NCI-H82 (cell line): ENCODE data around the gene SUSD6.
A peak's percentile ranks its signal among the peaks of the same experiment; 100 is the strongest.
"Not testable (repeated sequence)": the region's sequence is repeated elsewhere in the genome, so short reads cannot be mapped to it uniquely, and the experiment has no call there.

Experiments
- DNase-seq: peaks from one replicate; lab custom pipeline; 2025; lab: John Stamatoyannopoulos, UW

Gene SUSD6

DNA sequence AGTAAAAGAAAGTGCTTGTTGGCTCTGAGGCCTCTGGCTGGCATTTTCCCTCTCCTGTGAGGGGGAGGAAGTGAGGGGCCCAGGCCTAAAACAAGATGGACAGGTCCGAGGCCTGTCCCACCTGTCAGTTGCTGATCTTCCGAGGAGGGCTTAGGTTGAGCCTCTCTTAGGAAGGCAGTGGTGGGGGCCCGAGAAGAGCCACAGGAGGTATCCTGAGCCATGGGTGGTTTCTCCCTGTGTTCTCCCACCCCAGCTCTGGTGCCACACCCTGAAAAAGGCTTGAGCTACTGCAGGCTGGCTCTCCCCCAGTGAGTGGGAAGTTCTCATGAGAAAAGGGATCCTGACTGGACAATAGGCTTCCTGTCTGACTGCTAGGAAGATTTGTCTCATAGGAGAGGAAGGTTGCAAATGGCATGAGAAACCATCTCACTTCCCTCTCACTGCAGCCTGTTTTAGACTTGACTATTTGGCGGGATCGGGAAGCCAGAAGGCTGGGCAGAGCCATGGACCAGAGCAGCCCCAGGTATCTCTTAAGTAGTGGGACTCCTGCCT lies 83.4 kb downstream of the SUSD6 start:
- DNase-seq = peak; percentile 66

DNA sequence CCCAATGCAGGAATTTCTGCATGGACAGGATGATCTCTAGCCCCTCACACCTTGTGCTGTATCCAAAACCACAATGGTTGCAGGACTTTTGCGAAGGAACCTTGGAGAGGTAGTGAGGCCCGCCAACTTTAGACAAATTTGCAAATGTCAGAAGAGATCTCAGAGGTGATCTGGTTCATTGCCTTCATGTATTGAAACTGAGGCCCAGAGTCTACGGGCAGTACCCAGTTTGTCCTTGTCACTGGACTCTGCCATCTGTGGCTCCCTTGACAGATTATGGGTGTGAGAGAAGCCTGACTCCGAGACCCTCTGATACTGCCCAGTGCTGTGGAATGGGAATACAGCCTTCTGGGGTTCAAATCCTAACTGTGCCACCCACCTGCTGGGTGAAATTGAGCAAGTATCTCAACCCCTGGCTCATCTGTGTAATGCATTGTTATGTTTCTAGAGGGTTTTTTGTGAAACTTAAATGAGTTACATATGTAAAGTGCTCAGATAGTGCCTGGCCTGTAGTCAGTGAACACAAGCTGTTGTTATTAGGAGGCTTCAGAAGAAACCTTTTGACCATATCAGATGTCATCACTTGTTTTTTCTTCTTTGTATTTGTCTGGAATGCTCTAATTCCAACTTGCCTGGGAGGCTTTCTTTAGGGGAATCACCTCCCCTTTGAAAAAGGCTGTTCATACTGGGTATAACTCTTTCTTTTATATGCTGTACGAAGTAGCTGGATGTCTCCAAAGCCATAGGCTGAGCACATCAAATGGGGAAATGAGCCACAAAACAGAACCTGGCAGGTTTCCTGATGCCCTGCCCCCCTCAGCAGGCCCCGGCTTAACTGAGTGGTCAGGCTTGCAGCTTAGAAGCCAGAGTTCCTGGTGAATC lies 84.2 kb downstream of the SUSD6 start:
- peak; percentile 75 for DNase-seq

DNA sequence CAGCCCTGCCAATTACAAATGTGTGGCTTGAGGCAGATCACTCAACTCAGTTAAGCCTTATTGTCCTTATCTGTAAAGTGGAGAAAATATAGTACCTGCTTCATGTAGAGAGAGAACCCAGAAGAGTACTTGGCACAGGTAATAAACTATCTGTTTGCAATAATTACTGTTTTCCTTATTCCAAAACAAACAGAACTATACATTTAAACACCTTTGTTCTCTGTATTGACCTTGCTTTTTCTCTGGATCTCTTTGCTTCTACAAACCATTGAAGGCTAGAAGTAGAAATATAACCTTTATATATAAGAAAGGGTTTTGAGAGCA lies 84.8 kb downstream of the SUSD6 start:
- DNase-seq = no peak

DNA sequence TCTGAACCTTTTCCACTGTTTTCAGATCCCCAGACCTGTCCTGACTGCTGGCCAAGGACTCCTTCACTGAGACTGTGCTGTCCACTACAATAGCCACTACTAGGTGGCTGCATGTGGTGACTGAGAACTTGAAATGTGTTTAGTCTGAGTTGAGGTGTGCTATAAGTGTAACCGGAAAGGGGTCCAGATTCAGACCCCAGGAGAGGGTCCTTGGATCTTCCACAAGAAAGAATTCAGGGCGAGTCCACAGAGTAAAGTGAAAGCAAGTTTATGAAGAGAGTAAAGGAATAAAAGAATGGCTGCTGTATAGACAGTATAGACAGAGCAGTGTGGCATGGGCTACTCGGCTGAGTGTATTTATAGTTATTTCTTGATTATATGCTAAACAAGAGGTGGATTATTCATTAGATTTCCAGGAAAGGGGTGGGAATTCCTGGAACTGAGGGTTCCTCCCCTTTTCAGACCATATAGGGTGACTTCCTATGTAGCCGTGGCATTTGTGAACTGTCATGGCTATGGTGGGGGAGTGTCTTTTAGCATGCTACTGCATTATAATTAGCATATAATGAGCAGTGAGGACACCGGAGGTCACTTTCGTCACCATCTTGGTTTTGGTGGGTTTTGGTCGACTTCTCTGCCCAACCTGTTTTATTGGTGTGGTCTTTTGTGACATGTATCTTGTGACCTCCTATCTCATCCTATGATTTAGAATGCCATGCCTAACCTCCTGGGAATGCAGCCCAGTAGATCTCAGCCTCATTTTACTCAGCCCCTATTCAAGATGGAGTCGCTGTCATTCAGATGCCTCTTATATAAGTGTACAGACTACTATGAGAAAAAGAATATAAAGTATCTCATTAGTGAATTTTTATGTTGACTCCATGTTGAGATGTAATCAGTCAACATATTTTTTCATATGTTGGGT lies 85.5 kb downstream of the SUSD6 start:
- no peak for DNase-seq

GRCh38 chr14:69698572-69698971 lies 87.2 kb downstream of the SUSD6 start:
- no peak for DNase-seq

DNA sequence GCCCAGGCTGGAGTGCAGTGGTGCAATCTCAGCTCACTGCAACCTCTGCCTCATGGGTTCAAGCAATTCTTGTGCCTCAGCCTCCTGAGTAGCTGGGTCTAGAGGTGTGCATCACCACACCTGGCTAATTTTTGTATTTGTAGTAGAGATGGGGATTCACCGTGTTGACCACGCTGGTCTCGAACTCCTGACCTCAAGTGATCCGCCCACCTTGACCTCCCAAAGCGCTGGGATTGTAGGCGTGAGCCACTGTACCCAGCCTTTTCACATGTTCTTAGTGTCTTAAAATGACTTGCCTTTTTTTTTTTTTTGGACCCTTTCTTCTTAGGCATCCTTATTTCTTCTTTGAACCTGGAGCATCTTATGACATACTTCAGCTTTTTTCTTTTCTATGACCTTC lies 87.8 kb downstream of the SUSD6 start:
- not testable (repeated sequence) for DNase-seq

DNA sequence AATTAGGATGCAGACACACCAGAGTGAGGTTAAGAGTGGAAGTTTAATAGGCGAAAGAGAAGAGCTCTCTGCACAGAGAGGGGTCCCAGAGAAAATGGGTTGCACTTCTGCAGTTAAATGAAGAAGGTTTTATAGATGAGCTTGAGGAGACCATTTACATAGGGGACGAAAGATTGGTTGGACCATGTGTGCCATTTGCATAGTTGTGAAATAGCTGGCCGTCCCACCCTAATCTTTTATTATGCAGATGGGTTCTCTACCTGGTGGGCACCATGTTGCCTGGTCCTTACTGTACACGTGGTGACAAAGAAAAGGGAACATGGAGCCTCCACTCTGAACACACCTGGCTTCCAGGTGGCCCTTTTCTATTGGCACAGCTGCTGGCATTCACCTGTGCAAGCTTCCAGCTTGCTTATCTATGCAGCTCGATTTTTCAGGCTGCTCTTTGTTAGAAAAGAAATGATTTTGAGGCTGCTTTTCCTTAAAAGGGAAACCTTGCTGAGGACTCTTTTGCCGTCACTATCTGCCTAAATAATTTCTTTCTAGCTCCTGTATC lies 88.4 kb downstream of the SUSD6 start:
- DNase-seq = no peak

GRCh38 chr14:69700575-69700974 lies 89.2 kb downstream of the SUSD6 start:
- no peak for DNase-seq

DNA sequence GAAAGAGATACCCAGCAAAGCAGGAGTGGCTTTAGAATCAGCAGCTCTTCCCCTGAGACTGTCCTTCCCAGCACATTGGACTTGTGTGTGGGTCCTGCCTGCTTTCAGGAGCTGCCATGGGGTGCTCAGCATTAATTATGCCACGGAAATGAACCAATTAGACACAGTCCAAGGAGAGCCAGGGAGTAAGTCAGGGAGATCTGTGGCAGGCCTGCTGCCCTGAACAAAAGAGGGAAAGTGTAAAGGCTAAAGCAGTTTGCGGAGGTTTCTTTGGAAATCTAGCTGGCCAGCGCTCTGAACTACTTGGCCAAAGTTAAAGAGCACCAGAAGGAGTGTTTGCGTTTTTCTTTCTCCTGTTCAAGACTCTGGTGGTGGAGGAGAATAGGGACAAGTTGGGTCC lies 89.9 kb downstream of the SUSD6 start:
- peak; percentile 7 for DNase-seq

DNA sequence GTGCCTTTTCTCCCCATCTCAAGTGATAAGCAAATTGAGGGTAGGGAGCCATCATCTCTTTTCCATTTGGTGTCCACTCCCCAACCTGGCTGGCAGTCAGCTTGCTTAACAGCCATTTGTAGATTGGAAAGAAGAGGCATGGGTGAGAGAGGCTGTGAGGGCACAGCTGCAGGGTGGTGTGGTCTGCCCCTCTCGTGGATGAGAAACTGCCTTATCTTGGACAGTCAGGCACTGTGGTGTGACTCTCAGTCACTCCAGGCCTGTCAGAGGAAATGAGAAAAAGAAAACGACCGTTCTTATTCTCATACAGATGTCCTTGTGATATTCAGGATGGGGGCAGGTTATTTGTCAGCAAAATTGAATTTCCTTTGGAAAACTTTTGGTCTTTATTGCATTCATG lies 90.5 kb downstream of the SUSD6 start:
- DNase-seq = no peak

- DNase-seq = no peak
Observed at GRCh38 chr14:69703047-69704039, 91.9 kb downstream of the SUSD6 start.

- DNase-seq = no peak
Observed at GRCh38 chr14:69704319-69704718, 92.9 kb downstream of the SUSD6 start.

DNA sequence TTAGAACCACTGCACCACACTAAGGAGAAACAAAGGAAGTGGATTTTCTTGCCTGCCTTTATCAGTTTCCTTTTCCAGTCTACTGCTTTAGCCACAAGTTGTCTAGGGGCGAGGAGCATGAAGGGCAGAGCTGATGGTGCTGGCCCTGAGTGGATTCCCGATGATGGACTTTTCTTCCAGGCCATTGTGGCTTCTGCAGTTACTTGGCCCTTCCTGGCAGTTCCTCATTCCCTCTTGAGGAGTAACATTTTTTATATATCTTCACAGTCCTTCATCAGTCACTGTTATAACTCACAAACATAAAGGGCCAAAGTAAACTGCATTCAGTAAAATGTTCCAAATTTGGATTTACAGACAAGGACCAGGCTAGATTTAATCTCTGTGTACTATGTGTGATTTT lies 94.3 kb downstream of the SUSD6 start:
- DNase-seq = no peak

DNA sequence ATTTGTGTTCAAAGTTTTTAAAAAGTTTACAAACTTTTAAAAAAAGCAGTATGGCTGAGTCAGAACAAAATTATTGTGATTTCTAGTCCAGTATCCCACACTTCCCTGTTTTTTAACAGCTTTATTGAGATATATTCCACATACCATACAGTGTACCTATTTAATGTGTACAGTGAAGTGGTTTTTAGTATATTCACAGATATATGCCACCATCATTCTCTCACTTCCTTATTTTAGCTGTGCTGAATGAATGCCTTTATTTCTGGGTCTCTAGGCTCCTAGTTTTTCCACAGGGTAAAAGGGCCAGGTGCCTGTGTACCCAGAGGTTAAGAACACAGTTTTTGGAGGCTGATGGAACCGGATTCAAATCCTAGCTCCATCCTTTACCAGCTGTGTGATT lies 96.7 kb downstream of the SUSD6 start:
- DNase-seq = no peak

DNA sequence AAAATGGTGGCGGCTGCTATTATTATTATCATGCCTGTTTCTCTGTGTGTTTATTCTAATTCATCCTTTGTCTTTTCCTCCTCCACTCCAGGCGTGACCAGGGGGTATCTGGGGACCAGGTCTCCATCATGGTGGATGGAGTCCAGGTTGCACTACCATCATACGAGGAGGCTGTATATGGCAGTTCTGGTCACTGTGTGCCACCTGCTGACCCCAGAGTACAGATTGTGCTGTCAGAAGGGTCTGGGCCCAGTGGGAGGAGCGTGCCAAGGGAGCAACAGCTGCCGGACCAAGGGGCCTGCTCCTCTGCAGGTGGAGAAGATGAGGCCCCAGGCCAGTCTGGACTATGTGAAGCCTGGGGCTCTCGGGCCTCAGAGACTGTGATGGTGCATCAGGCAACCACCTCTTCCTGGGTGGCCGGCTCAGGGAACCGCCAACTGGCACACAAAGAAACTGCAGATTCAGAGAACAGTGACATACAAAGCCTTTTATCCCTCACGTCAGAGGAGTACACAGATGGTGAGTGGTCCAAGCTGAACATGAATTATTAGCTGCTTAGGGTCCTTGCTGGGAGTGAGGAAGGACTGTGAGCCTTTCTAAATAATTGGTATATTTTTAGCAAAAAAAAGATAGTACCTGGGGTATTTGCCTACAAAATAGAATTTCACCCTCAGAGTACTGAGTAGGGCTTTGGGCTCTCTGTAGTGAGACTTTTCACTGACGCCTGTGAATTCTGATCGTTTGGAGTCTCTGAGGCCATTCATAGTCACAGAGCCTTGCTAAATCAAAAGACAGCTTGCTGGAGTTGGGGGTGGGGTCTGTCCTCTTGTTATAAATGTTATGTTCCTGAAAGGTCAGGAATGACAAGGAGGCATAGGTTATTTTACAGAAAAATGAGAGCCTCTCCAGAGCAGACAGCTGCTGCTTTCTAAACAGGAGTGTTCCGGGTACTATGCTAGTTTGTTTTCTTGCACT lies 97.5 kb downstream of the SUSD6 start:
- peak; percentile 95 for DNase-seq

GRCh38 chr14:69710378-69710777 lies 99.0 kb downstream of the SUSD6 start:
- DNase-seq = peak; percentile 60

DNA sequence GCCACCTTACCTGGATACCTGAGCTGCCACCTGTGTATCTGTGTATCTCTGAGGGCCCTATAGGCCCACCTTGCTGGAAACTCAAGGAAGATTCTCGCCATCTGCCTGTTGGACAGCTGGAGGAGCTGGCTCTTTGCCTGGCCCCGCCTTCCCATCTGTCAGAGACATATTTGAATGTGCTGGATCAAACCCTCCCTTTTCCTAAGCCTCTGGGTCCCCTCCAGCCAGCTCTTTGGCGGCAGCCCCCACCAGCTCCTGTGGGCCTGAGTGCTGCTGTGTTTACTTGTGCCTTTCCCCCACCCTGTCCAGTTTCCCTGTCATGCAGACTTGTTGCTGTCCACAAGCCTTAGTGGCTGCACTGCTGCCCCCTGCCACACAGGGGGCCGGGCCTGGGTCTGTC lies 99.7 kb downstream of the SUSD6 start:
- DNase-seq = peak; percentile 96

DNA sequence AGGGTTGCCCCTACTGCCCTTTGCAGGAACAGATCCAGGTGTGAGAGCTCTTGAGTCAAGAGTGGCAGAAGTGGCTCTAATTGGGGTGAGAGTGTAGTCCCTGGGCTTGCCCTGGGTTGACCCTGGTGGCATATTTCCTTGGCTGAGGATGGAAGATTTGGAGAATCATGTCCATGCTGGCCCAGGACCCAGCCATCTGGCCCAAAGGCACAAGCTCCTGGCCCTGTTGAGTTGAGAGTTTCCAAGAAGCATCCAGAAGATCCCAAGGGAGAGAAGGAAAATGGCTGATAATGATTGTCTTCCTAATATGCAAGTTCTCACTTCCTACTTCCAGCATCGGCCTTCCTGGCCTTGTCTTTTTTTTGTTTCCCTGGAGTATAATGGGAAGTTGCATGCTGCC lies 100.1 kb downstream of the SUSD6 start:
- DNase-seq = no peak

GRCh38 chr14:69711881-69712560 lies 100.6 kb downstream of the SUSD6 start:
- DNase-seq = peak; percentile 15
